H7 (cell line): Measurements from ENCODE around the gene THRA. TPM values are rescaled to one million over a fixed set of nuclear protein-coding genes. Genes with fewer than 3 reads are reported as not detected.
"Not testable (repeated sequence)": the region's sequence is repeated elsewhere in the genome, so short reads cannot be mapped to it uniquely, and the experiment has no call there.

Experiments
- DNase-seq: peaks from one replicate; pipeline ENCODE4 v3.0.0; 2012
- H3K27me3 ChIP-seq: 2 replicates; pipeline ENCODE4 v1.6.0; 2011; ENCODE audit warnings: mild to moderate bottlenecking, low read length; ENCODE audit not compliant: control insufficient read depth, insufficient read depth
- H3K36me3 ChIP-seq: replicated peaks from 2 replicates; pipeline ENCODE4 v1.5.1; 2011; ENCODE audit warnings: low read length; ENCODE audit not compliant: control insufficient read depth, insufficient read depth
- H3K4me3 ChIP-seq: 2 replicates; pipeline ENCODE4 v1.5.1; 2011; ENCODE audit warnings: low read depth, mild to moderate bottlenecking, control low read depth, low read length, moderate library complexity; ENCODE audit not compliant: insufficient read depth
- total RNA-seq: library from RNA; depleted of rRNA; stranded (reverse); fragments of >200 nt; shearing (Covaris generic); gene quantifications from 2 replicates; pipeline ENCODE4 v1.2.3, GENCODE V29; 2014

The THRA gene
- total RNA-seq, 1 experiment from 2014 or later, result 15.2 TPM

GRCh38 chr17:40113907-40114245 is 51.1 kb downstream of the THRA start:
- Histone ChIP-seq H3K4me3 (peak overlapping the region; percentile 36), H3K36me3 (no peaks in the 10 kb centered on the region), H3K27me3 (no peaks in the 10 kb centered on the region)
- DNase-seq, result peak; percentile 38

- no peak for DNase-seq
These were observed 52.3 kb downstream of the THRA start for GRCh38 chr17:40115101-40115436.

DNA sequence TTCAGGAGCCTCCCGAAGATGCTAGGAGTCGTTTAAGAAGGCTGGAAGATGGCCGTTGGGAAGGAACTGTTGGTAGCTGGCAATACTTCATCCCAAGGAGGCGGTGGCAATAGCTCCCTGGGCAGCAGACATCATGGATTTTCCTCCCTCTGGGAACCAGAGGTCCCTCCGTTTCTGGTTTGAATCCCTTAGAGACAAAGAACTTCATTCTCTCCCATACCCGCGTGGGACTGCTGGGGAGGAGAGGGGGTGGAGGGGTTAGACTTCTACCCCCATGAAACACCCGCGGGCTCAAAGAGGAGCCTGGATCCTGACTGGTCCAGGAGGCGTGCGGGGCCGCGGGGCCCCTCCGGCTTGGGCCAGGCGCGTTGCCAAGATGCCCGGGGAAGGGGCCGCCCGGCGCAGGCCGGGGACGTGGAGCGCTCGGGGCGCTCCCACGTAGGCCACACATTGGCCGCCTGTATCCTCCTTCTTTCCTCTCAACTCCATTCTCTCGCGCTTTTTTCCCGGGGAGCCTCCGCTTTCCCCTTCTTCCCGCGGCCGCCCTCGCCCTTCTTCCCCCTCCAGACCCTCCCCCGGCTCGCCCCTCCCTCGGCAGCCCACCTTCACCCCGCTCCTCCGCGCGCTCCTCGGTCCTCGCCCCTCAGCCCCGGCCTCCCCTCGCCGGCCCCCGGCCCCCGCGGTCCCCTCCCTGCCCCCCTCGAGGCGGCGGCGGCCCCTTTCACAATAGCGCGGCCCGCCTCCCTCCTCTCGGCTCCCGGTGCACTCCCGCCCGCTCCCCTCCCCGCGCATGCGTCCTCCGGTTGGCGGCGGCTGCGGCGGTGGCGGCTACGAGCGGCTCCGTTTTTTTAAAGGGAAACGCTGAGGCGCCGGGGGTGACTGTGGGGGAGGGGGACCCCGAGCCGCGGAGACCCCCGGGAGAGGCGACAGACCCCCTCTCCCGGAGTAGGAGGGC is 58.7 kb downstream of the THRA start, which contains the start of gene MSL1:
TSS of gene MSL1 (plus strand) at position 791 of the 955 bp plus-strand sequence. CDS start 642 bp downstream, outside the sequence.
- no peaks in the 10 kb centered on the region for H3K27me3 ChIP-seq
- peaks cover 3% of the 10 kb centered on the region for H3K36me3 ChIP-seq
- H3K4me3 ChIP-seq, result peak within 1 kb of the TSS; percentile 93
- peak; percentile 99 for DNase-seq

More at GRCh38 chr17:40115101-40115436, 52.3 kb downstream of the THRA start:
- Histone ChIP-seq H3K36me3 (no peaks in the 10 kb centered on the region), H3K4me3 (no peak overlapping the region), H3K27me3 (no peaks in the 10 kb centered on the region)

DNA sequence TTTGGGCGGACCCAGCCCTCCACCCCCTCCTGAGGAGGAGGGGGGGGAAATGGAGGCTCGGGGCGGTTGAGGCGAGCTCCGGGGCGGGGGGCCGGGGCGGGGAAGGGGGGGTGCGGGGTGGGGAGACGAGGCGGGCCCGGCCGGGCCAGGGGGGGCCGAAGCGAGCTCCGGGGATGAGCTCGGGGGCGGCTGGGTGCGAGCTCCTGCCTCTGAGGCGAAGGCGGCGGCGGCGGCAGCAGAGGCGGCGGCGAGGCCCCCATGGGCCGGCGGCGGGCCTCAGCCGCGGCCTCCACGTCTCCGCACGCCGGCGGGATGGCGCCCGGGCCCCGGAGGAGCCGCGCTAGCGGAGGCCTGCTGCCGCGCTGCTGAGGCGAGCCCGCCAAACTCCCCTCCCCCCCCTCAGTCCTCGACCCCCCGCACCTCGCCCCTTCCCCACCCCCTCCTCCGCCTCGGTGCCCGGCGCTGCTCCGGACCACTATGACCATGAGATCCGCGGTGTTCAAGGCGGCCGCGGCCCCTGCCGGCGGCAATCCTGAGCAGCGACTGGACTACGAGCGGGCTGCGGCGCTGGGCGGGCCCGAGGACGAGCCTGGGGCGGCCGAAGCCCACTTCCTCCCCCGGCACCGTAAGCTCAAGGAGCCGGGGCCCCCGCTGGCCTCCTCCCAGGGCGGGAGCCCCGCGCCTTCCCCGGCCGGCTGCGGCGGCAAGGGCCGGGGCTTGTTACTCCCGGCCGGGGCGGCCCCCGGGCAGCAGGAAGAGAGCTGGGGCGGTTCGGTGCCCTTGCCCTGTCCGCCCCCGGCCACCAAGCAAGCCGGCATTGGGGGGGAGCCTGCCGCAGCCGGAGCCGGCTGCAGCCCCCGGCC is 59.6 kb downstream of the THRA start:
- Histone ChIP-seq H3K36me3 (peaks cover 5% of the 10 kb centered on the region), H3K27me3 (no peaks in the 10 kb centered on the region), H3K4me3 (peak overlapping the region; percentile 93)
- peak; percentile 92 for DNase-seq

DNA sequence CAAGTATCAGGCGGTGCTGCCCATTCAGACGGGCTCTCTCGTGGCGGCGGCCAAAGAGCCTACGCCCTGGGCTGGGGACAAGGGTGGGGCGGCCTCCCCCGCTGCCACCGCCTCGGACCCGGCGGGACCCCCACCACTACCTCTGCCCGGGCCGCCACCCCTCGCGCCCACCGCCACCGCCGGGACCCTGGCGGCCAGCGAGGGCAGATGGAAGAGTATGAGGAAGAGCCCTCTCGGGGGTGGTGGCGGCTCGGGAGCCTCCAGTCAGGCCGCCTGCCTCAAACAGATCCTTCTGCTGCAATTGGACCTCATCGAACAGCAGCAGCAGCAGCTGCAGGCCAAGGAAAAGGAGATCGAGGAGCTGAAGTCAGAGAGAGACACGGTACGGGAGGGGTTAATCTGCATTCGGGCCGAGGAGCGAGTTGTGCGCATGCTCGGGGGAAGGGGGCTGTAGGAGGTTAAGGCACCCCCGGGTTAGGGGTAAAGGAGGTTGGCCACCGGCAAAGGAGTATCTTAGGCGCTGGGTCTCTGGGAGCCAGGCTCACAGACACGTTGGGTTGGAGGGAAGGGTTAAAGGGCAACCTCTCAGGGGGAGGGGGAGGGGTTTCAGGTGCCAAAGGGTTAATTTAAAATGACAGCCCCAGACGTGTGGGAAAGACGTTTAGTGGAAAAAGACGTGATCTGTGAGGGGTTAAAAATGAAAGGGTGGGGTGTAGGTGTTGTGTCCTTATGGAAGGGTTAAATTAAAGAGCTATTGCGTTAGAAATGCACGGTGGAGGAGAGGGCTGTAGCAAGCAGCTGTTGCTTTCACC is 60.4 kb downstream of the THRA start:
- peak; percentile 93 for DNase-seq
- H3K27me3 ChIP-seq, result no peaks in the 10 kb centered on the region
- peak overlapping the region; percentile 93 for H3K4me3 ChIP-seq
- peaks cover 6% of the 10 kb centered on the region for H3K36me3 ChIP-seq

GRCh38 chr17:40123811-40124114 is 61.0 kb downstream of the THRA start:
- no peak for DNase-seq
- peaks cover 6% of the 10 kb centered on the region for H3K36me3 ChIP-seq
- peak overlapping the region; percentile 93 for H3K4me3 ChIP-seq
- H3K27me3 ChIP-seq, result no peaks in the 10 kb centered on the region

- Histone ChIP-seq H3K27me3 (no peaks in the 10 kb centered on the region), H3K4me3 (peak overlapping the region; percentile 93), H3K36me3 (peaks cover 11% of the 10 kb centered on the region)
- peak; percentile 44 for DNase-seq
These were observed 61.7 kb downstream of the THRA start for GRCh38 chr17:40124279-40125141.

- no peak for DNase-seq
- no peaks in the 10 kb centered on the region for H3K27me3 ChIP-seq
- H3K4me3 ChIP-seq, result no peak overlapping the region
- peaks cover 41% of the 10 kb centered on the region for H3K36me3 ChIP-seq
These were observed 66.7 kb downstream of the THRA start for GRCh38 chr17:40129498-40129897.

DNA sequence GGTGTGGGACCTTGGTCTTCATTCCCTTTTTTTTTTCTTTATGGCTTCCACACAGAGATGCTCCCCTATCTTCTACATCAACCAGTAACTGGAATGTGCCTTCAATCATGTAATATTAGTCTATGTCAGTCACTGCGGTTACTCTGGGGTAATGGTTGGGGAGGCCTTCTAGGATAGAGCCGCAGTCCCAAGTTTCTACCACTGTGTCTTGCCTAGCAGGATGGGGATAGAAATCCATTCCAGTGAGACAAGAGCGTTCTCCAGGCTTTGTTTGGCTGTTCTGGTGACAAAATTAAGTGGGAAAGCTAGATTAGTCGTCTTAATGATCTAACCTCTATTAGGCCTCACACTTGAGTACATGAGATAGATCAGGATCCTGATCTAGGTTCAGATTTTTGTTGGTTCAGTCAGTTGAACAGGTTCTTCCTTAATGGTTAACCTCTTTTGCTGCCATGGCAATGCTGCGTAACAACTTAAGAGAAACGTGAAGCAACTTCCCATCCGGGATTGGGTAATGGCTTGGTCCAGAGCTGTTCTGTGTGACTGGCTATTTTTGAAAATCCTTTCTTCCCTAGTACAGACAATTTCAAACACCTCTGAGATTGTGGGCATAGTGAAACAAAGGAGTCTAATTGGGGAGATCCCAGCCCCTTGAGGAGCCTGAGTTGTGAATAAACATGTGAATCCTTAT is 67.7 kb downstream of the THRA start:
- Histone ChIP-seq H3K4me3 (no peak overlapping the region), H3K36me3 (peaks cover 46% of the 10 kb centered on the region), H3K27me3 (no peaks in the 10 kb centered on the region)
- no peak for DNase-seq

DNA sequence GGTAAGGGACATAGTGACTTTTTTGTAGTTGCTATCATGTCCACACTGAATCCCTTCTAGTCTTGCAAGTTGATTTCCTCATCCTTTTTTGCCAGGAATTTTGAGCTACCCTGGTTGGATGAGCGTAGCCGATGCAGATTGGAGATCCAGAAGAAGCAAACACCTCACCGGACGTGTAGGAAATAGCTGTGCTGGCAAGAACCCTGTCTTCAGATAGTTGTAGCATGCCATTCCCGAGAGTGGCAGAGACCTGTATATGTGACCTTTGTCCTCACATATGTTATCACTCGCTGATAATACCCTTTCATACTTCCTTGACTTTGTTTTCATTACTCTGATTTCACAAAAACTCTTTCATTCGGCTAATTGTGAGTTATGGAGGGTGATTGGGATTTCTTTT is 71.4 kb downstream of the THRA start:
- H3K27me3 ChIP-seq, result no peaks in the 10 kb centered on the region
- DNase-seq, result no peak
- H3K36me3 ChIP-seq, result peaks cover 44% of the 10 kb centered on the region
- no peak overlapping the region for H3K4me3 ChIP-seq

- Histone ChIP-seq H3K36me3 (peaks cover 35% of the 10 kb centered on the region), H3K4me3 (no peak overlapping the region), H3K27me3 (no peaks in the 10 kb centered on the region)
- DNase-seq, result no peak
These were observed 73.1 kb downstream of the THRA start for GRCh38 chr17:40135817-40136216.

- DNase-seq, result no peak
- Histone ChIP-seq H3K27me3 (no peaks in the 10 kb centered on the region), H3K36me3 (peaks cover 16% of the 10 kb centered on the region), H3K4me3 (peak overlapping the region; percentile 38)
These were observed 76.8 kb downstream of the THRA start for GRCh38 chr17:40139566-40140058.

- H3K36me3 ChIP-seq, H3K27me3 ChIP-seq, DNase-seq, H3K4me3 ChIP-seq: not testable (repeated sequence)
These were observed 80.4 kb downstream of the THRA start for GRCh38 chr17:40143166-40143565.
